ENCODE data around the gene FAM234A. TPM values are rescaled to one million over a fixed set of nuclear protein-coding genes. Genes with fewer than 3 reads are reported as not detected.

Gene FAM234A
- total and polyA plus RNA-seq, 2 donors from 2014 or later: 65.3 to 109 TPM

DNA sequence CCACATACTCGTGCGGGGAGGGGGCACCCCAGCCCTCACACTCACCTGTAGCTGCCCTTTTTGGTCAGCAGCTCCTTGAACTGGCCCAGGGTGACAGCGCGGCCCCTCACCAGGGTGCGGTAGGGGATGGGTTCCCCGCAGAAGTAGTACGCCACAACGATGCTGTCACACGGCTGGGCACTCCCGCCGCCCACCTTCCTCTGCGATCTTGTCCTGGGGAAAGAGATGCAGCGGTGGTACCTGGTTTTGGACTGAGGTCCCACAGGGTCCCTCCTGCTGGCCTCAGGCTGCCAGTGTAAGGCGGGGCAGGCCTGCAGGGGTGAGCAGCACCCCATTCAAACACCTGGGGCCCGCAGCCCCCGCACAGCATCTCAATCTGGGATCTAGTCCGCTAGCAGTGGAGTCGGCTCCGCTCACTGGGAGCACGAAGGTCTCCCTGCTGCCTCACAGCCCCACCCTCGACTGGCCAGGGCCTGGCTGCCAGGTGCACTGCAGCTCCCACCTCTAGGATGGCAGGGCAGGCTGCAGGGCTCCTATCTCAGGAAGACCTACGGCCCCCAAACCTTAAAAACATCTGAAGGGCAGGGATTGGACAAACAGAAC lies 54.9 kb downstream of the FAM234A start:
- intact Hi-C loops (cut with DNase I): no loop called here
- Histone ChIP-seq H3K9ac (ENCODE audit: low read length in 3 of 3) (no peak overlapping the region), H3K4me3 (ENCODE audit: low read length in 3 of 3) (no peak overlapping the region), H3K27ac (ENCODE audit: low read depth in 2 of 2, low read length in 2 of 2) (no peak overlapping the region), H3K27me3 (ENCODE audit: control insufficient read depth, insufficient read depth, low read length) (no peaks in the 10 kb centered on the region), H3K4me1 (ENCODE audit: control insufficient read depth in 2 of 3, insufficient read depth in 2 of 3, low read depth in 1 of 3, low read length in 3 of 3) (no peaks in the 10 kb centered on the region), H3K36me3 (ENCODE audit: control insufficient read depth in 2 of 3, insufficient read depth in 3 of 3, low read length in 3 of 3) (peaks cover 0 to 8% (median 0%) of the 10 kb centered on the region in 3 donors), H3K9me3 (ENCODE audit: control insufficient read depth in 2 of 3, insufficient read depth in 1 of 3, low read length in 3 of 3) (no peaks in the 10 kb centered on the region)
- FAIRE-seq (no peak), DNase-seq (no peak)
- TF ChIP-seq, protein P1, sequence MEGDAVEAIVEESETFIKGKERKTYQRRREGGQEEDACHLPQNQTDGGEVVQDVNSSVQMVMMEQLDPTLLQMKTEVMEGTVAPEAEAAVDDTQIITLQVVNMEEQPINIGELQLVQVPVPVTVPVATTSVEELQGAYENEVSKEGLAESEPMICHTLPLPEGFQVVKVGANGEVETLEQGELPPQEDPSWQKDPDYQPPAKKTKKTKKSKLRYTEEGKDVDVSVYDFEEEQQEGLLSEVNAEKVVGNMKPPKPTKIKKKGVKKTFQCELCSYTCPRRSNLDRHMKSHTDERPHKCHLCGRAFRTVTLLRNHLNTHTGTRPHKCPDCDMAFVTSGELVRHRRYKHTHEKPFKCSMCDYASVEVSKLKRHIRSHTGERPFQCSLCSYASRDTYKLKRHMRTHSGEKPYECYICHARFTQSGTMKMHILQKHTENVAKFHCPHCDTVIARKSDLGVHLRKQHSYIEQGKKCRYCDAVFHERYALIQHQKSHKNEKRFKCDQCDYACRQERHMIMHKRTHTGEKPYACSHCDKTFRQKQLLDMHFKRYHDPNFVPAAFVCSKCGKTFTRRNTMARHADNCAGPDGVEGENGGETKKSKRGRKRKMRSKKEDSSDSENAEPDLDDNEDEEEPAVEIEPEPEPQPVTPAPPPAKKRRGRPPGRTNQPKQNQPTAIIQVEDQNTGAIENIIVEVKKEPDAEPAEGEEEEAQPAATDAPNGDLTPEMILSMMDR (IDR thresholded peaks at IDR 0.05; ENCODE audit: borderline replicate concordance, extremely low read depth, insufficient read depth): no peak

DNA sequence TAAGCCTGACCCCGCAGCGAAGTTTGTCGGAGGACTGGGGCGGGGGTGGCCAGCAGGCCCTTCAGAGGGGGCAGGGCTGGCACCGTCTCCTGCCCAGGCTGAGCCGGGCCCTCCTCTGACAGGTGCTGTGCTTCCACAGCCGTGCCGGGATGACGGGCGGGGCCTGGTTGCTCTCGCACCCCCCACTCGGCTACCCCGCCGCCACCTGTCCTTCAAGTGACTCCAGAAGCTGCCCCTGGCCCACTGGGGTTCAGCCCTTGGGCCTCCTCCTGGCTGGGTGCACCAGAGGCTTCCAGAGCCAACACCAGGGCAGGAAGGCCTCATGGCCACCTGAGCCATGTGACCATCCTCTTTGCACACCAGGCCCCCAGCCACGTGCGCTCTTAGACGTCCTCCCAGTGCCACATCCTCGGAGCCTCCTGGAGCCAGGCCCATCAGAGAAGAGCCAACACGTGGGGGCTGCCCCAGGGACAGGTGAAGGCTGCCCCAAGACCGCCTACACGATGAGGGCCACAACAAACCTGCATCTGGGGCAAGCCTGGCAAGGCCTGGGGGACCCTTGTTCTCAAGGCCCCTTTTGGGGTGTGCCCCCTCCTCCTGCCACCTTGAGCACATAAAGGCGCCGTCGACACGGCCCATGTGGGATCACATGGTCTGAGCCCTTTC lies 55.5 kb downstream of the FAM234A start:
- no peak for FAIRE-seq
- intact Hi-C loops (cut with DNase I): no loop called here
- TF ChIP-seq, protein P1 (IDR thresholded peaks at IDR 0.05; ENCODE audit: borderline replicate concordance, extremely low read depth, insufficient read depth): no peak
- H3K4me3 ChIP-seq (ENCODE audit: low read length in 3 of 3): no peak overlapping the region
- DNase-seq: no peak
- no peak overlapping the region for H3K27ac ChIP-seq (ENCODE audit: low read depth in 2 of 2, low read length in 2 of 2)
- H3K27me3 ChIP-seq (ENCODE audit: control insufficient read depth, insufficient read depth, low read length): no peaks in the 10 kb centered on the region
- H3K9ac ChIP-seq (ENCODE audit: low read length in 3 of 3): no peak overlapping the region
- H3K36me3 ChIP-seq (ENCODE audit: control insufficient read depth in 2 of 3, insufficient read depth in 3 of 3, low read length in 3 of 3): peaks cover 0 to 8% (median 0%) of the 10 kb centered on the region in 3 donors
- H3K4me1 ChIP-seq (ENCODE audit: control insufficient read depth in 2 of 3, insufficient read depth in 2 of 3, low read depth in 1 of 3, low read length in 3 of 3): no peaks in the 10 kb centered on the region
- H3K9me3 ChIP-seq (ENCODE audit: control insufficient read depth in 2 of 3, insufficient read depth in 1 of 3, low read length in 3 of 3): no peaks in the 10 kb centered on the region

- no peaks in the 10 kb centered on the region for H3K9me3 ChIP-seq (ENCODE audit: control insufficient read depth in 2 of 3, insufficient read depth in 1 of 3, low read length in 3 of 3)
- no peak overlapping the region for H3K9ac ChIP-seq (ENCODE audit: low read length in 3 of 3)
- DNase-seq: no peak
- no peaks in the 10 kb centered on the region for H3K27me3 ChIP-seq (ENCODE audit: control insufficient read depth, insufficient read depth, low read length)
- no peak for FAIRE-seq
- TF ChIP-seq, protein P1 (IDR thresholded peaks at IDR 0.05; ENCODE audit: borderline replicate concordance, extremely low read depth, insufficient read depth): no peak
- no peak overlapping the region for H3K4me3 ChIP-seq (ENCODE audit: low read length in 3 of 3)
- intact Hi-C loops (cut with DNase I): no loop called here
- peaks cover 0 to 8% (median 0%) of the 10 kb centered on the region in 3 donors for H3K36me3 ChIP-seq (ENCODE audit: control insufficient read depth in 2 of 3, insufficient read depth in 3 of 3, low read length in 3 of 3)
- H3K27ac ChIP-seq (ENCODE audit: low read depth in 2 of 2, low read length in 2 of 2): no peak overlapping the region
- no peaks in the 10 kb centered on the region for H3K4me1 ChIP-seq (ENCODE audit: control insufficient read depth in 2 of 3, insufficient read depth in 2 of 3, low read depth in 1 of 3, low read length in 3 of 3)
Observed at GRCh38 chr16:290681-291405, 56.2 kb downstream of the FAM234A start.
